ENCODE data around the gene ZNF700. TPM values are rescaled to one million over a fixed set of nuclear protein-coding genes. Genes with fewer than 3 reads are reported as not detected.
"Not testable (repeated sequence)": the region's sequence is repeated elsewhere in the genome, so short reads cannot be mapped to it uniquely, and the experiment has no call there.

Gene ZNF700
- total RNA-seq, 4 donors from 2014 or later: 31.5 to 37.8 (median 34.7) TPM

- Histone ChIP-seq H3K27ac (no peak overlapping the region), H3K9me3 (peaks cover 0 to 5% (median 0%) of the 10 kb centered on the region in 4 donors), H3K36me3 (no peaks in the 10 kb centered on the region), H3K27me3 (no peaks in the 10 kb centered on the region), H3K4me3 (no peak overlapping the region), H3K4me1 (peaks cover 0 to 4% (median 0%) of the 10 kb centered on the region in 4 donors)
- TF ChIP-seq CTCF (IDR thresholded peaks at IDR 0.05) (no peak), POLR2A (IDR thresholded peaks at IDR 0.05) (no peak)
- no peak for DNase-seq
Observed at GRCh38 chr19:11882606-11883005, 42.3 kb upstream of the ZNF700 start.

- Histone ChIP-seq H3K36me3 (no peaks in the 10 kb centered on the region), H3K4me3 (peak overlapping the region; percentile 47 to 68 (median 59)), H3K27ac (peak overlapping the region in 3 of 4 donors; percentile 70 to 87 (median 83)), H3K27me3 (no peaks in the 10 kb centered on the region), H3K4me1 (peaks cover 0 to 4% (median 2%) of the 10 kb centered on the region in 4 donors), H3K9me3 (no peaks in the 10 kb centered on the region)
- DNase-seq: peak in 1 of 3 donors; percentile 48
- TF ChIP-seq POLR2A (IDR thresholded peaks at IDR 0.05) (no peak), CTCF (IDR thresholded peaks at IDR 0.05) (no peak)
Observed at GRCh38 chr19:11887234-11887610, 37.7 kb upstream of the ZNF700 start.

DNA sequence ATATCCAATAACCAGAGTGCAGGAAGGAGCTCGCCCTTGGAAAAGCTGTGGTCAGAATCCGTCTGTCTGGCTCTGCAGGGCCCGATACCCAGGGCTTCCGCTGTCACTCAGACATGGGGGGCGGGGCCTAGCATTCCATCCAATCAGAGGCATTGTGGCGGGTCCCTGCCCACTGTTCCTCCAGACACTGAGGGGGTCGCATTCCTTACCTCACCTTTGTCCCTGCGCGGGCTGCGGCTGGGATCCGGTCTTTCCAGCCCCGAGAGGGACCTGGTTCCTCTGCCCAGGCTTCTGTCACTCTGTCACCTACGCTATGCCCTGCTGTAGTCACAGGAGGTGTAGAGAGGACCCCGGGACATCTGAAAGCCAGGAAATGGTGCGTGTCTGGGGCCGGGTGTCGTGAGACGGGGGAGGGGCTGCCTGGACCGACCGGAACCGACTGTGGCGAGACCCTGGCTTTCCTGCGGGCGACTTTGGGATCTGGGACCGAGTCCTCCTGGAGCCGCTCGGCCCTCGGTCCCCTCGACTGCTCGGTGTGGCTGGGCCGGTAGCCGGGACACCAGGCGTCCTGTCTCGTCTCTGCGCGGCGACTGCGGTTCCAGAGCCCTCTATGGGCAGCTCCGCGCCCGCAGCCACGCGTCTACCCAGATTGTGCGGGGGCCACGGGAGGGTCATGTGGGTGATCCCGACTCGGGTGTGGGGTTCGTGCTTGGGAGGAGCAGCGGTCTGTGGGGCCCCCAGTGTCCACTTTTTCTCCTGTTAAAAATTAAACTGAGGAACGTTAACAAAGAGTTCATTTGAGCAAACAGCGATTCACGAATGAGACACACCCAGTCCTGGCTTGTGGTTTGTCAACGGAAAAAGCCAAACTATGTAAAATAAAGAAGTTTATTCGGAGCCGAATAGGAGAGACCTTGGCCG is 37.0 kb upstream of the ZNF700 start, which contains the start of gene ZNF69:
ZNF69 (plus strand) TSS at position 172 of the 921 bp plus-strand sequence; CDS start at position 314, 142 bp downstream.
- H3K36me3 ChIP-seq: no peaks in the 10 kb centered on the region
- H3K27me3 ChIP-seq: no peaks in the 10 kb centered on the region
- H3K27ac ChIP-seq: peak within 1 kb of the TSS; percentile 70 to 87 (median 78)
- DNase-seq: peak; percentile 89 to 93 (median 92)
- H3K4me1 ChIP-seq: peaks cover 0 to 4% (median 2%) of the 10 kb centered on the region in 4 donors
- peak within 1 kb of the TSS; percentile 47 to 68 (median 59) for H3K4me3 ChIP-seq
- no peaks in the 10 kb centered on the region for H3K9me3 ChIP-seq
- peak in 1 of 2 donors; percentile 18 for TF ChIP-seq POLR2A (IDR thresholded peaks at IDR 0.05)
- TF ChIP-seq CTCF (IDR thresholded peaks at IDR 0.05): peak in 3 of 6 experiments; percentile 28 to 42 (median 33)

GRCh38 chr19:11889901-11890300 is 35.0 kb upstream of the ZNF700 start:
- H3K9me3 ChIP-seq, H3K36me3 ChIP-seq, DNase-seq, H3K4me1 ChIP-seq, H3K4me3 ChIP-seq, H3K27me3 ChIP-seq, H3K27ac ChIP-seq: not testable (repeated sequence)

GRCh38 chr19:11890634-11891033 is 34.3 kb upstream of the ZNF700 start:
- Histone ChIP-seq H3K4me3 (no peak overlapping the region), H3K27ac (no peak overlapping the region), H3K36me3 (no peaks in the 10 kb centered on the region), H3K27me3 (no peaks in the 10 kb centered on the region), H3K4me1 (peaks cover 0 to 4% (median 2%) of the 10 kb centered on the region in 4 donors), H3K9me3 (no peaks in the 10 kb centered on the region)
- no peak for TF ChIP-seq CTCF (IDR thresholded peaks at IDR 0.05)
- no peak for DNase-seq

DNA sequence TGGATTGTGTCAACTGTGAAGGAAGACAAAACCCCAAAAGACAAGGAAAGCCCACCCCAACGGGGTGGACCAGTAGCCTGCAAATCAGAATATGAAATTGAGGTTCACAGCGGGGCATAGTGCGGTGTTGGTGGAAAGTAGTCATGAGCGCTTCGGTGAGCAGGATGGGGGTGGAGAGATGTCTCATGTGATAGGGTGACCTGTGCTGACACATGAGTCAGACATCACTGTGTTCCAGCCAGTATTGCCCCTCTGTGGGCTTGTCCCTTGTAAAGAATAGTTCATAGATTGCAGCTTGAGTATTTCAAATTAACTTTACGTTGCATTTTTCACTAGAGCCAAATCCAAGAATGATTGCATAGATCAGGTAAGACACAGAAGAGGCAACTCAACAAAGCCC is 30.1 kb upstream of the ZNF700 start:
- Histone ChIP-seq H3K4me1 (no peaks in the 10 kb centered on the region), H3K9me3 (peaks cover 0 to 14% (median 0%) of the 10 kb centered on the region in 4 donors), H3K27me3 (no peaks in the 10 kb centered on the region), H3K4me3 (no peak overlapping the region), H3K36me3 (no peaks in the 10 kb centered on the region), H3K27ac (no peak overlapping the region)
- DNase-seq: no peak
- no peak for TF ChIP-seq POLR2A (IDR thresholded peaks at IDR 0.05)

Data from Peyer's patch (tissue), 4 donors.